Bronchial epithelial cell (primary cell): ENCODE measurements around the gene SLC30A5. TPM values are rescaled to one million over a fixed set of nuclear protein-coding genes. Genes with fewer than 3 reads are reported as not detected.

ENCODE experiments used
- DNase-seq: peaks from one replicate; pipeline ENCODE4 v3.0.0-alpha.2; 2010; ENCODE audit warnings: low read depth
- FAIRE-seq: peaks from 2 replicates; lab custom pipeline; 2011; peaks lifted over from hg19 to GRCh38; lab: Jason Lieb, UNC
- H3K27me3 ChIP-seq: 2 replicates; pipeline ENCODE4 v1.5.1; 2011; ENCODE audit warnings: low read length; ENCODE audit not compliant: control insufficient read depth, insufficient read depth
- H3K36me3 ChIP-seq: 2 replicates; pipeline ENCODE4 v1.5.1; 2011; ENCODE audit warnings: low read length; ENCODE audit not compliant: control insufficient read depth, insufficient read depth
- H3K4me3 ChIP-seq: 2 replicates; pipeline ENCODE4 v1.5.1; 2011; ENCODE audit warnings: mild to moderate bottlenecking, low read depth, low read length, control low read depth
- CTCF ChIP-seq: IDR thresholded peaks from 2 replicates; pipeline ENCODE4 v1.5.1; 2011; ENCODE audit warnings: mild to moderate bottlenecking, moderate library complexity, low read length, control low read depth, inconsistent platforms; ENCODE audit not compliant: insufficient read depth, severe bottlenecking
- total RNA-seq: library from RNA; depleted of rRNA; stranded (reverse); fragments of >200 nt; gene quantifications from 2 replicates; pipeline ENCODE4 v1.2.1, GENCODE V29; 2014

SLC30A5 gene
- total RNA-seq, 1 donor from 2014 or later = 55.3 TPM

- FAIRE-seq (no peak), DNase-seq (no peak)
- Histone ChIP-seq H3K36me3 (peaks cover 7% of the 10 kb centered on the region), H3K27me3 (no peaks in the 10 kb centered on the region), H3K4me3 (no peak overlapping the region)
- no peak for TF ChIP-seq CTCF
These were observed 76.7 kb downstream of the SLC30A5 start for GRCh38 chr5:69170495-69170894.

- no peak for FAIRE-seq
- no peaks in the 10 kb centered on the region for H3K27me3 ChIP-seq
- no peak for DNase-seq
- peaks cover 7% of the 10 kb centered on the region for H3K36me3 ChIP-seq
- H3K4me3 ChIP-seq = no peak overlapping the region
- no peak for TF ChIP-seq CTCF
These were observed 77.2 kb downstream of the SLC30A5 start for GRCh38 chr5:69170969-69171368.

Other genes starting within 250 kb of the SLC30A5 start
- 6.3 and 7.9 TPM in 2 replicates for gene CCNB1, start 73.1 kb downstream of the SLC30A5 start, total RNA-seq
- 3.3 and 5.0 TPM in 2 replicates for gene CENPH, start 95.6 kb downstream of the SLC30A5 start, total RNA-seq
- gene CDK7, start 140.9 kb downstream of the SLC30A5 start, total RNA-seq = 51.5 and 60.8 TPM in 2 replicates
- 3.4 and 5.5 TPM in 2 replicates for gene CCDC125, start 238.8 kb downstream of the SLC30A5 start, total RNA-seq